NCI-H146 (cell line): ENCODE results near the gene ZFP3.
"Not testable (repeated sequence)": the region's sequence is repeated elsewhere in the genome, so short reads cannot be mapped to it uniquely, and the experiment has no call there.

Source experiments
- DNase-seq: peaks from one replicate; lab custom pipeline; 2025; lab: John Stamatoyannopoulos, UW

The ZFP3 gene

DNA sequence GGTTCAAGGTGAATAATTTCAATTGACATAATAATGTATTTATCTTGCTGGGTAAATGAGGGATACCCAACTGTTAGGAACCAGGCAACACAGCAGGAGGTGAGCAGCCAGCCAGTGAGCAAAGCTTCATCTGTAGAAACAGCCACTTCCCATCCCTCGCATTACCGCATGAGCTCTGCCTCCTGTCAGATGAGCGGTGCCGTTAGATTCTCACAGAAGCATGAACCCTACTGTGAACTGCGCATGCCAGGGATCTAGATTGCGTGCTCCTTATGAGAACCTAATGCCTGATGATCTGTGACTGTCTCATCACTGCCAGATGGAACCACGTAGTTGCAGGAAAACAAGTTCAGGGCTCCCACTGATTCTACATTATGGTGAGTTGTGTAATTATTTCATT, 46.6 kb downstream of the ZFP3 start:
- peak; percentile 54 for DNase-seq

DNA sequence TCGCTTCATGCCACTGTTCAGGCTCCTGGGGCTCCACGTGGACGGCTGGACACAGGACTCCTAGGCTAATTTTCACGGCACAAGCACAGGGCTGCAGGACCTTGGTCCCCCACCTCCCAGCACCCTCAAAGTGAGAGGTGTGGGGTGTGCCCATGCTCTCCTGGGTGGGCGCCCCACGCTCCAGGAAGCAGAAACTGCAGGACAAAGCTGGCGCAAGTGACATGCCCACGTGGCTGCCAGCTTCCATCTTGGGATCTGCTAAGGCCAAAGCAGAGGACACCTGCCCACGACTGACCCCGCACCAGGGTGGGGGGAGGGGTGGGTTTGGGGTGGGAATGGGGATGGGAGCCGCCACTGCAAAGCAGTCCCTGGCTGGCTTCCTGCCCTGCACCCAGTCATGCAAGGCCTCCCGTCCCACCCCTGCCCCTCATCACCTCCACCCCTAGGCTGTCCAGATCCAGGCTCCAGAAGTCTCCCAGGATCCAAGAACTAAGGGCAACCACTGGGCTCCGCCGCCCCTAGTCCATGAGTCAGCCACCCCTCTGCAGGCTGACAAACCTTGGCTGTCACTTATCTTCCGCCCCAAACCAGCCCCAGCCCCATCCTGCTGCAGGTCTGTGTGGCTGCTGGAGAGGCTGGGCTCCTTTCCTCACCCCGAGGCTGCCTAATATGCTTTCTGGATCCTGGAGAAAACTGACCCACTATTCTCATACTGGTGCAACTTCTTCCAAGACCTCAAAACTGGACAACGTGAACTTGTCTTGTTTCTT, 48.6 kb downstream of the ZFP3 start:
- DNase-seq = no peak

DNA sequence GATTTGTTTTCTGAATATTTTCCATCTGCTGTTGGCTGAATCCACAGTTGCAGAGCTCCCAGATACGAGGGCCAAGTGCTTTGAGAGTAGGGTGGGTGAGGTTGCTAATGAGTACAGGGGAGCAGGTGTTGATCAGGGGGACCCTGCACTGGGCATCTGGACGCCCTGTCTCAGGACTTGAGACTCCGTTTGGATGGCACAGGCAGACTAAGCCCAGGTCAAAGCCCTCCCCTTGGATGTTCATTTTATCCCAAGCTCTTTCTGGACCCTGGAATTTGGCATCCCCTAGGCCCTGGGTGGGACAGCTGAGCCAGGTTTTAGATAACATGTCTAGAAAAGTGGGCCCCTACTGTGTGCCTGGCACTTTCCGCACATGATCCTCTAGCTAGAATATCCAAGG, 49.6 kb downstream of the ZFP3 start:
- no peak for DNase-seq

DNA sequence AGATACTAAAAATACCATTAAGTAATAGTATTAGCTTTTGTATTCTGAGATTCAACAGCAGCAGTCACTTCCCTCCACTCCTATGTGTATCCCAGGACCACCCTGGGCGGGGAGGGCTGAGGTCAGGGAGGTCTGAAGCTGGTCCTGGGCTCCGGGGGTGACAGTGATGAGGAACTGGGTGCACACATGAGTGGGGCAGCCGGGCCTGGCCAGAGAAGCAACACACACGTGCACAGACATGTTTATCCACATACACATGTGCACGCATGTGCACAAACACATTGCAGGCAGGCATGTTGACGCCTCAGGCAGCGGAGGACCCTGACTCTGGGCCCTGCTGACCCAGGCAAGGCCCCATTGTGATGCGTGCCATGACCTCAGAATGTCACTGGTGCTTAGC, 50.1 kb downstream of the ZFP3 start:
- not testable (repeated sequence) for DNase-seq

- no peak for DNase-seq
Observed at GRCh38 chr17:5128905-5129535, 50.8 kb downstream of the ZFP3 start.

DNA sequence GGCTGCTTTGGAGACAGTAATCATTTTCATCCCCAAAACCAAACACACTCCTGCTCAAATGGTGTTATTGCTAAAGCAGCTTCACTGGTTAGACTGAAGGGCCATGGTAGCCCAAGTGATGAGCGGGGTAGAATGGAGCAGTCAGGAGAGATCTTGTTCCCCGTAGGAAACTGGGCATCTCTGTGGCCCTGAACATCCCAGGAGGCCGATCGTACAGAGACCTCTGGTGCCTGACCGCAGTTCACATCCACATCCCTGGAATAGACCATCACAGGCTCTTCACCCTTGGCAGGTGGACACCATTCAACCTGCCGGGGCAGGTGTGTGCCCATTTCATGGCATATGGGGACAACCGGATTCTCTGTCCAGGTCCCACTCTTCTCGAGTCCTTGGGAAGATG, 51.5 kb downstream of the ZFP3 start:
- not testable (repeated sequence) for DNase-seq

DNA sequence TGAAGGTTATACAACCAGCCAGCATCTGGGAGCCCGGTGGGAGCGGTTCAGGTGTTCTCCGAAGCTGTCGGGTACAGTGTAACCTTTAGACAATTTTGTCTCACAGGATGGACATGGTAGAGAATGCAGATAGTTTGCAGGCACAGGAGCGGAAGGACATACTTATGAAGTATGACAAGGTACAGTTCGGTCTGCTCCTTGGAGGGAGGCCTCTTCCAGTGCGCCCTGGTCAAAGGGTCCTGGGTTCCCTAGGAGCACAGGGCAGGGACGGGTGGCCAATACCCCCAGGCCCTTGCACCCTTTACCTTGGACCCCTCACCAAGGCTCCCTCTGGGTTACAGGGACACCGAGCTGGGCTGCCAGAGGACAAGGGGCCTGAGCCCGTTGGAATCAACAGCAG, 52.0 kb downstream of the ZFP3 start:
- DNase-seq = not testable (repeated sequence)

DNA sequence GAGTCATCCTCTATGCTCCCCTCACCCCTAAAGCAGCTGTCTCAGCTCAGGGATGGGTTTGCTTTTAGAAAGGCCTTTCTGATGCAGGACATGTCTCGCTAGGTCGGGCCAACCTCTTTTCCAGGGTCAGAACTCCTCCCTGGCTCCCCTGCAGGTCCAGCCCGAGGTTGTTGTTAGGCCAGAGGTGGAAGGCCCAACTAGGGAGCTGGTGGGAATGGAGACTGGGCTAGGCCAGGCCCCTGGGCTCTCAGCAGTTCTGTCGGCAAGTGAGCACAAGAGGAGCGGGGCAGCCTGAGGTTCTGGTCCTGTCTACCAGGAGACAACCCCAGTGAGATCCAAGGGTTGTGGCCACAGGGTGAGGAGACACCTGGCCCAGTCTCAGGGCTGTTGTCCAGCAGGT, 52.4 kb downstream of the ZFP3 start:
- DNase-seq = not testable (repeated sequence)

- DNase-seq = no peak
Observed at GRCh38 chr17:5131146-5131715, 53.0 kb downstream of the ZFP3 start.

GRCh38 chr17:5131799-5132502, 53.7 kb downstream of the ZFP3 start:
- not testable (repeated sequence) for DNase-seq

DNA sequence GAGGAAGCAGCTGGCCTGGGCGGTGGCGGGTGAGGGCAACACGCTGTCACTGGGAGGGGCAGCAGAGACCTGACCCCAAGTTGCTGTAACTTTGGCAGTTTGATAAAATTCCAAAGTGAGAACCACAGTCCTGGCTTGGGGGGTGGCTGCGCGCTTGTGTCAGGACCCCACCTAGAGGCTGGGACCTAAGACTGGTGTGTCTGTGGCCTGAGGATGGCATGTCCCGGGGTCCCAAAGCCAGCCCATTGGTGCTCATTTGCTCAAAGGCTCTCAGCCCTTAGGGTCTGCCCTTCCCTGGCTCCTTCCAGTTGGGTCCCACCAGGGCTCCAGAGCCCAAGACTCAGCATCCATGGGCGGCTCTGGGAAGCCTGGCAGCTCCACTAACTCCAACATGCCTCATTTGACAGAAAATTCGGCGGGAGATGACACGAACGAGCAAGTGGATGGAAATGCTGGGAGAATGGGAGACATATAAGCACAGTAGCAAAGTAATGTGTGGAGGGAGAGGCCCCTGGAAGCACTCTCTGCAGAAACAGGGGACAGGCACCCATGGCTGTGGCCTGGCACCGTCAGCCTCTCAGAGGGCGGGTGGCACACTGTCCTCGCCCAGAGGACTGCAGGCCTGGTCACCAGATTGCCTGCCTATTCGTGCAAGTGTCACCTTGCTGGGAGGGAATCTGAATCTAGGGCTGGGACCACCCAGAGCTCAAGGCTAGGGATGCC, 54.4 kb downstream of the ZFP3 start:
- DNase-seq = not testable (repeated sequence)

- DNase-seq = no peak
Observed at GRCh38 chr17:5133311-5133710, 55.0 kb downstream of the ZFP3 start.

DNA sequence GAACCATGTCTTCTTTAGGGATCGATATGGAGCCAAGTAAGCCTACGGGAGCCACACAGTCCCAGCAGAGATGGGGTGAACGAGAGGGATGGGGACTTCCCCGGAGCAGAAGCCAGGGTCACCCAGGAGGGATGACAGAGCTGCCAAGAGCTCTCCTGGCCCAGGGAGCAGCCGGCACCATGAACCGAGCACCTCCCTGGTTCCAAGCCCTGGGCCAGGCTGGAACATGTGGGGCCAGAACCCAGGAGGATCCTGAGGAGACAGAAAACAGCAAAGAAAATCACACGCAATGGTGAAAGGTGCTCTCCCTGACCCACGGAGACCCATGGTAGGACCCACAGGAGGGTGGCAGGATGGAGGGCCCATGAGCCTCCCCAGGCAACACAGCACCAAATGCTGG, 55.7 kb downstream of the ZFP3 start:
- not testable (repeated sequence) for DNase-seq

- not testable (repeated sequence) for DNase-seq
Observed at GRCh38 chr17:5134571-5134970, 56.3 kb downstream of the ZFP3 start.

DNA sequence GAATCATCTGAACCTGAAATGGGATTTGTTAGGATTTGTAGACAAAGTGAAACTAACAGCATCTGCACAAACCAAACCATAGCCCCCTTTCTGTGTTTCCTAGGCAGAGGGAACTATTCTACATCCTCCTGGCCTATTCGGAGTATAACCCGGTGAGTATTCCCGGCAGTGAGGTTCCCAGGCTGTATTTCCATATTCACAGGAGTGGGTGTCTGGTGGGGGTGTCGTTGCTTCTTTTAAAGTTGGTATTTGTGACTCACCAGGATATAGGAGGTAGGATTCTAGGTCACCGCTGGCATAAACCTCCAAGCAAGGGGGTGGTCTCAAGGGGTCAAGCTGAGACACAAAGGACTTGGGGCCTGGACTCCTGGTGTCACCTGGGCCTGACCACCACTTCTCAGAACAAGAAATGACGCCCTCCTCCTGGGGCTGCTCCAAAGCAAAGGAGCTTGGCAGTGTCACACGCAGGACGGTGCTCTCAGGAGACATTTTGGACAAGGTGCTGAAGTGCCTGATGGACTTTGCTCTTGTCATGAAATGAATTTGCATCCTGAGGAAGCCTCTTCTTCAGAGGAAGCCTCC, 57.0 kb downstream of the ZFP3 start:
- DNase-seq = not testable (repeated sequence)

GRCh38 chr17:5135726-5136579, 57.7 kb downstream of the ZFP3 start:
- no peak for DNase-seq

- DNase-seq = not testable (repeated sequence)
Observed at GRCh38 chr17:5136580-5137412, 58.5 kb downstream of the ZFP3 start.

DNA sequence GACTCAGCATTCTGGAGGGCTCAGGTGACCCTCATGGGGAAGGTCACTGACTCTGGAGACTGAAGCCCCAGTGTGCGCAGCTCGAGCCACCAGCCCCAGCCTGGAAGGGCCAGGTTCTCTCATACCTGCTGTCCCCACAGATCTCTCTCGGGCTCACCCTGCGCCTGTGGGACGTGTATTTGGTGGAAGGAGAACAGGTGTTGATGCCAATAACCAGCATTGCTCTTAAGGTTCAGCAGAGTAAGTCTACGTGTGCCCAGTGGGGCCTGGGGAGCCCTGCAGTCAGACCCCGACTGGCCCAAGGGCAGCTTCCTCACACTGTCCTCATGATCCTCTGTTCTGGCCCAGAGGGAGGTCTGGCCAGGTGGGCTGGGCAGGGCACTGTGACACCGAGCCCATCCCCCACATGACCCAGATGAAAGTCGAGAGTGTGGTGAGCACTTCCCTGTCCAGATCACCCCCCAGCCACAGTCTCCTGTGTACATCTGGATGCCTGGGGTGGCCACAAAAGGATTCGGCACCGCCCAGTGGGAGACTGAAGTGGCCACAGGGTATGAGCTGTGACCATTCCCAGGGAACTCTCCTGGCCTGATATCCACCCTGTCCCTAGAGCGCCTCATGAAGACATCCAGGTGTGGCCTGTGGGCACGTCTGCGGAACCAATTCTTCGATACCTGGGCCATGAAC, 59.4 kb downstream of the ZFP3 start:
- not testable (repeated sequence) for DNase-seq

GRCh38 chr17:5138198-5138544, 59.9 kb downstream of the ZFP3 start:
- not testable (repeated sequence) for DNase-seq
